GM19467 (cell line): Measurements from ENCODE around the gene COL9A2.

Experiments used
- ATAC-seq: cut with Tn5 transposase; IDR thresholded peaks from one replicate; pipeline ENCODE4 v1.9.1; 2021; ENCODE audit warnings: mild to moderate bottlenecking, moderate library complexity; ENCODE audit not compliant: unreplicated experiment

The COL9A2 gene

DNA sequence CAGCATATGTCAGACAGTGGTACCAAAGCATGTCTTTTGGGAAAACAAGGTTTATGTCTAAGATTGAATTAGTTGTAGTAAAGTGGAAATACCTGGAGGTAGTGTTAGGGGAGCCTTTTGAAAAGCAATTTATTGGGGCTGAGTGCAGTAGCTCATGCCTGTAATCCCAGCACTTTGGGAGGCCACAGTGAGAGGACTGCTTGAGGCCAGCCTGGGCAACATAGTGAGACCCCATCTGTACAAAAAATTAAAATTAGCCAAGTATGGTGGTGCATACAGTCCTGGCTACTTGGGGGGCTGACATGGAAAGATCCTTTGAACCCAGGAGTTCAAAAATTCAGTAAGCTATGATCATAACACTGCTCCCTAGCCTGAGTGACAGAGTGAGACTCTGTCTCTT, 51.8 kb downstream of the COL9A2 start:
- no peak for ATAC-seq

DNA sequence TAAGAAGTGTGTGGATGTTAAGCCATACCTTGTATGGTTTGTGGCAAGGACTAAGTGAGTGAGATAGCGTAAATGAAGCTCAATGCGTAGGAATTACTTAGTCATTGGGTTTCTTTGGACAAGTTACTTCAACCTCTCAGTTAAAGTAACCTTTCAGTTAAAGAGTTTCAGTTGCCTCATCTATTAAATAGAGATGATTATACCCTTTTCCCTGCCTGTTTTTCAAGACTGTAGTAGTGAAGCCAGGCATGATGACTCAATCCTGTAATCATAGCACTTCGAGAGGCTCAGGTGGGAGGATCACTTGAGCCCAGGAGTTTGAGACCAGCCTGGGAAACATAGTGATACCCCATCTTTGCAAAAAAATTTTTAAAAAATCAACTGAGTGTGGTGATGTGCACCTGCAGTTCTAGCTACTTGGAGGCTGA, 52.7 kb downstream of the COL9A2 start:
- no peak for ATAC-seq

DNA sequence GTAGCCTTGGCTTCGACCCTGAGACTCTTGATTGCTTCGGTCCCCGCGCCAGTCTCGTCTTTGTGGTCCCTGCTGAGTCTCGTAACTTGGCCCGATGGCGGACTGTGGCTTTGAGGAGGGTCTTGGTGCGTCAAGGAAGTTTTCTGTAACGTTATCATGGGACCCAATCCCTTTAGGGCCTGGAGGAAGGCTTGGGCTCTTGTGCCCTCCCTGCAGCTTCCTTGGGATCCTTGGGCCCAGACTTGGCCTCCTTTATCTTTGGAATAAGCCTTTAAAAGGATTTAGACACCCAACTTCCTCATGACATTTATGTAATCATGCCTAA, 58.7 kb downstream of the COL9A2 start:
- ATAC-seq = no peak

DNA sequence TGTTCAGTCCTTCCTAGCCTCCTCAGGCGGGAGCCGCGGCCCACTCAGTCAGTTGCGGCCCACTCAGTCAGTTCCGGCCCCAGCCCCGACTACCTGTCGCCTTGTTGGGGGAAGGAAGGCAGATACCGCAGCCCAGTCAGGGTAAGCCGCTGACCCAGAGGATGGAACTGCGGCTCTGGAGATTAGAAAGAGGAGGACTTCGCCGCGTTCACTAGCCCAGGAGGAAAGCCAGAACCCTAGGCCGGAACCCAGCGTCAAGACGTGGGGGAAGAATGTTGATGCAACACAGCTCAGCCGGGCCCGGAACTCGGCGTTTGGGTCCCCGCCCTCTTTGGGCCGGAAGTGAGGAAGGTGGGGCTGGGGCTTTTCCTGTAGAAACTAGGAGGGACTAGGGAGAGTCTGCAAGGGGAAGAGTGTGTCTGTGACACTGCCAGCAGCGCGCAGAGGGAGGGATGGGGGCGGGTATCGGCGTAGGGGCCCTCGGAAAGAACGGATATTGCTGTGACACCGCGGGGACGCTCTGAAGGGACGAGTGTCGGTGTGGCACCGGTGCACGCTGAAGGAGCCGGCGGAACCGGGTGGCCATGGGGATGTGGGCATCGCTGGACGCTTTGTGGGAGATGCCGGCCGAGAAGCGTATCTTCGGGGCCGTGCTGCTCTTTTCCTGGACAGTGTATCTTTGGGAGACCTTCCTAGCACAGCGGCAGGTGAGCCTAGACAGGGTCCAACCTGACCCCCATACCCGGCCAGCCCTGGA, 59.2 kb downstream of the COL9A2 start, which contains the start of gene ZMPSTE24:
ZMPSTE24 (plus strand) TSS at position 549 of the 757 bp plus-strand sequence; CDS start at position 585, 36 bp downstream.
- ATAC-seq = peak; percentile 88

DNA sequence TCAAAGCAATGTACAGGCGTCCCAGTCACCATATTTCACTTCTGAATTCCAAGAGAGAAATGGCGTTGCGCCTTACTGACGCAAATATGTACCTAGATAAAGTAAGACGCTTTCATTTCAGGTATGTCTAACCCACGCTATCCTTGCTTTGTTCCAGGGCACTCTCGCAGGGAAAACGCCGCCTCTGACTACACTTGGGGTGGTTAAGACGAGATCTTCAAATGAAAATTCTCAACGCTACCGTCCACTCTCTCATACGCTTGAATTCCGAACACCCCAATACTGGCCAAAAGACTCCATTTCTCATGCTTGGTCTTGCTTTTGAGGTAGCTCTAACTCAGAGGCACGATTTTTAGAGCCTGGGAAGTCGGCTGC, 59.8 kb downstream of the COL9A2 start:
- peak; percentile 8 for ATAC-seq

DNA sequence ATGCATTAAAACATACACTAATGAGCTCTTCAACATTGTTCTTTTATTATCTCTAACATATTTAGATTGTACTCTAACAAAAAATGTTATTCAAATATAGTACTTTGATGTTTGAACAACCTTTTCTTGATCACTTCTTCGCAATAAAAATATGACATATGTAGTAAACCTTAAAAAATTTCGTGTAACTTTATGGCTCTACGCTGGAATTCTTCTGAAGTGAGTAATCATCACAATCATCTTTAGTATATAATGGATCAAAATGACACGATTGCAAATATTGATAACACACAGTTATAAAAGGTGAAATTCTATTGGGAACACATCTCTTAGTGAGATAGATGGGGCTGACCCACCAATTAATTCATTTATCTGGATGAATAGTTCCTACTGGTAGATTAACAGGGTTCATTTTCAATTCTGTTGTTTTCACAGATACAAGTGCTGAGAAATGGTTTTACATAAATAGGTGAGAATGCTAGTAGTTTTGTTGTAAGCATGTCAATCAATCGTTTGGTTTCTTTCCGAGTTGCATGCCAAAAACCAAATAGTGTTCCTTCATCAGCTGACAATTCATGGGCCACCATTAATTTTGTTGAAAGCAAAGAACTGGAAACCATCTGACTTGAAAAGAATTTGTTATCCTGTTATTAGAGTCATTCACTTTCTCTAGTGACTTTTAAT, 60.5 kb downstream of the COL9A2 start:
- no peak for ATAC-seq

DNA sequence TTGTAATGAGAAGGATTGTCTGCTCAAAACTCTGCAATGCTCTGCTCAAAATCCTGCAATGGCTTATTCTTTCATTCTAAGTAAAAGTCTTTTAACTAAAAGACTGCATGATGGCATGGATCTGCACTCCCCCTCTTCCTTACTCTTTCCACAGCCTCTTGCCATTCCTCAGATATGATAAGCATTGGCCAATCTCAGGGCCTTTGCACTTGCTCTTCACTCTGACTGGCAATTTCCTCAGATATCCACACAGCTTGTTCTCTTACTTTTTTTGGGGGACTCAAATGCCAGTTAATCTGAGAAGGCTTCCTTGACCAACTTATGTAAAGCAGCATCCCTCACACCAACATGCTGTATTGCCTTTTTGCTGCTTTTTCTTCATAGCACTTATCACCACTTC, 61.9 kb downstream of the COL9A2 start:
- no peak for ATAC-seq

DNA sequence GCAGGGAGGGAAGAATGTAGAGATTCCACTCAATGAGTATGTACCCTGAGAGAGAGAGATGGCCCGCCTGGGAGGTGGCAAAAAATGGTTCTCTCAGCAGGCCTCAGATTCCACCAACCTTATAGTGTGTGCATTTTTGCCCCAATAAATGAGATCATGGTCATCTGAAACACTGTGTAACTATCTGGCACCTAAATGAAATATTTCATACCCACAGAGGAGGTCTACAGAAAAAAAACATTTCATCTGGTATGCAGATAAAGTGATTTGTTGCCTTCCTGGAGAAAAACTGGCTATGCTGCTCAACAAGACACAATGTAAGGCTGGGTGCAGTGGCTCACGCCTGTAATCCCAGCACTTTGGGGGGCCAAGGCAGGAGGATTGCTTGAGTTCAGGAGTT, 64.5 kb downstream of the COL9A2 start:
- no peak for ATAC-seq

DNA sequence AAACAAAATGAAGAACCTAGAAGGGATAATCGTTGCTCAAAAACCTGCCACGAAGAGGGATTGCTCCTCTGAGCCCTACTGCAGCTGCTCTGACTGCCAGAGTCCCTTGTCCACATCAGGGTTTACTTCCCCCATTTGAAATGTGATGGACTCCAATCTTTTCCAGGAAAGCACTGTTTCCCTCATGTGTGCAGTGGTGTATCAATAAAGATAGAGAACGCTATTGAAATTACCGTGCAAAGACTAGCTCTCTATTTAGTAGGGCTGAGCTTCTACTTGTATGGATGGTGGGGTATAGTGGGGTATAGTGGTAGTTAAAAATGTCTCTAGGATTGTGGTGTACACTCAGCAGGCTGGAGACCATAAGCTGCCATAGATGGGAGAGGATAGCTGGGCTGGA, 65.6 kb downstream of the COL9A2 start:
- no peak for ATAC-seq
